Measurements from ENCODE around the gene C2orf68.
"Not testable (repeated sequence)": the region's sequence is repeated elsewhere in the genome, so short reads cannot be mapped to it uniquely, and the experiment has no call there.

Gene C2orf68

DNA sequence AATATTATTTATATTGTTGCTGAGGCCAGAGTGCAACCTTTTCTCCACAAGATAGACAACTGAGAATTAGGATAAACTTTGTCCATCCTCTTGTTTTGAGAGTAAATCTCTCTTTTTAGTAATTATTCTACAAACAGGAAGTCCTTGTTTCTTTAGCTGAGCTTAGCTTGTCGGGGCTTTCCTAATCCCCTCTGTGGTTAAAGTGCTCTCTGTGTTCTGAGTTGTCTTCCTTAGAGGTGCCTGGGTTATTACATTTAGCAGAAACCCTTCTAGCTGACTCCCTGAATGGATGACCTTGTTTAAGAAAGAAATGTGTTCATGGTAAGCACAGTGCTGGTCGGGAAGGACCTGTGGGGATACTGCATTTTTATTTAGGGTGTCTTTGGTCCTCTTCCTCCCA is 16.8 kb upstream of the C2orf68 start:
- DNase-seq, result no peak

DNA sequence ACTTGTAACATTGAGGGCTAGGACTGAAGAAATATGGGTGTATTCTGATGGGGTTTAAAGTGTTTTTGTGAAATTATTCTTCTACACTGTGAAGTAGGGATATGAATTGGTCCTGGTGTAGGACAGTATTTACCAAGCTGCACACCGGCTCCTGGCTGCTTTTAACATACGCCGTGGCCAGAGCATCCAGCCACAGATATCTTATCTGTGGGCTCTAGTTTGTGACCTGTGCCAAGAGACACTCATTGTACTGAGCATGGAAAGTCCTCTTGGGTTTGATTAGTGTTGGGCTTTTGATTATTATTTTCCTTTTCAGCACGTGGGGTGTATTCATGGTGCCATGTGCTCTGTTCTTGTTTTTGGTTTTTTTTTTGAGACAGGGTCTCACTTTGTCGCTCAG is 12.1 kb upstream of the C2orf68 start:
- DNase-seq, result no peak

DNA sequence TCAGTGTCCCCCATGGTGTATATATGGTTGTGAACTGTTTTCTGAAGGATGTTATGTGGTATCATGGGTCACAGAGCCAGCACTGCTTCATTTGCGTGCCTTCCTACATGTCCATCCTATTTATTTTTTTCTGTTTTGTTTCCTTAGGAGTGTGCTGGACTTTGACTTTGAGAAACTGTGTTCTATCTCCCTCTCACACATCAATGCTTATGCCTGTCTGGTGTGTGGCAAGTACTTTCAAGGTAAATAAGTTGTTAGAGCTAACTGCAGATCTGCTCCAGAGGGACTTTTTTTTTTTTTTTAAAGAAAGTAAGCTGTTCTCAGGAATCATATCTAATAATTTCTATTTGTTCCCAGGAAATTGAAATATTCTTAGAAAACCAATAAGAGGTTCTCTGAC is 9.5 kb upstream of the C2orf68 start:
- DNase-seq, result no peak

DNA sequence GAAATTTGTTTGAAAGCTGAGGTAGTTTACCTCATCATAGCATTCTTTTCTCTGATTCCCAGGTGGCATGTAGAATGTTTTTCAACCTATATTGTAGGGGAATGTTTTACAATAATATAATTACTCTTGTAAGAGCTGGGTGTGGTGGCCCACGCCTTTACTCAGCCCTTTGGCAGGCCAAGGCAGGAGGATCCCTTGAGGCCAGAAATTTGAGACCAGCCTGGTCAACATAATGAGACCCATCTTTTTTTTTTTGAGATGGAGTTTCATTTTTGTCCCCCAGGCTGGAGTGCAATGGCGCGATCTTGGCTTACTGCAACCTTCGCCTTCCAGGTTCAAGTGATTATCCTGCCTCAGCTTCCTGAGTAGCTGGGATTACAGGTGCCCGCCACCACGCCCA is 7.8 kb upstream of the C2orf68 start:
- no peak for DNase-seq

- DNase-seq, result not testable (repeated sequence)
Observed at GRCh38 chr2:85617723-85618122, 5.9 kb upstream of the C2orf68 start.

DNA sequence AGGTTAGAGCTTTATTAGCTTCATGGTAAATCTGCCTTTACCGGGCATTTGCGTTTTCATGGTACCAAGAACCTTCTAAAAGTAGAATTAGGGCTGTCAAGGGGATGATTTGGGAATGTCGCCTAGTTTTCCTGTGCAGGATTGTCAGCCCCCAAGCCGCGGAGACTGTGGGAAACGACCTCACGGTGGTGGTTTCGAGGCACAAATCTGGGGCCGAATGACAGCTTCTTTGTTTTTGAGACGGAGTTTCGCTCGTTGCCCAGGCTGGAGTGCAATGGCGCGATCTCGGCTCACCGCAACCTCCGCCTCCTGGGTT is 3.5 kb upstream of the C2orf68 start:
- DNase-seq, result no peak

GRCh38 chr2:85614757-85615156 is 2.9 kb upstream of the C2orf68 start:
- DNase-seq, result not testable (repeated sequence)

DNA sequence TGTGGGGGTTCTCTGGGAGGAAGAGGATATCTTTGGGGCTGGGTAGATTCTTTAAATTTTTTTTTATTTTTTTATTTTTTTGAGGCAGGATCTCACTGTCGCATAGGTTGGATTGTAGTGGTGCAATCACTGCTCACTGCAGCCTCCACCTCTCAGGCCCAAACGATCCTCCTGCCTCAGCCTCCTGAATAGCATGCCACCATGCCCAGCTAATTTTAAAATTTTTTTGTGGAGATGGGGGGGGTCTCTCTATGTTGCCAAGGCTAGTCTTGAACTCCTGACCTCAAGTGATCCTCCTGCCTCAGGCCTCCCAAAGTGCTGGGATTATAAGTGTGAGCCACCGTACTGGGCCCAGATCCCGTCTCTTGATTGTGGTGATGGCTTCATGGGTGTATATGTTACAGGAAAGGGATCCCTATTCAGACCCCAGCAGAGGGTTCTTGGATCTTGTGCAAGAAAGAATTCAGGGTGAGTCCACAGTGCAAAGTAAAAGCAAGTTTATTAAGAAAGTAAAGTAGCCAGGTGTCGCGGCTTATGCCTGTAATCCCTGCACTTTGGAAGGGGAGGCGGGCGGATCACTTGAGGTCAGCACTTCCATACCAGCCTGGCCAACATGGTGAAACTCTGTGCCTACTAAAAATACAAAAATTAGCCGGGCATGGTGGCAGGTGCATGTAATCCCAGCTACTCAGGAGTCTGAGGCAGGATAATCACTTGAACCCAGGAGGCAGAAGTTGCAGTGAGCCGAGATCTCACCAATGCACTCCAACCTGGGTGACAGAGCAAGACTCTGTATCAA is 2.0 kb upstream of the C2orf68 start:
- DNase-seq, result no peak

DNA sequence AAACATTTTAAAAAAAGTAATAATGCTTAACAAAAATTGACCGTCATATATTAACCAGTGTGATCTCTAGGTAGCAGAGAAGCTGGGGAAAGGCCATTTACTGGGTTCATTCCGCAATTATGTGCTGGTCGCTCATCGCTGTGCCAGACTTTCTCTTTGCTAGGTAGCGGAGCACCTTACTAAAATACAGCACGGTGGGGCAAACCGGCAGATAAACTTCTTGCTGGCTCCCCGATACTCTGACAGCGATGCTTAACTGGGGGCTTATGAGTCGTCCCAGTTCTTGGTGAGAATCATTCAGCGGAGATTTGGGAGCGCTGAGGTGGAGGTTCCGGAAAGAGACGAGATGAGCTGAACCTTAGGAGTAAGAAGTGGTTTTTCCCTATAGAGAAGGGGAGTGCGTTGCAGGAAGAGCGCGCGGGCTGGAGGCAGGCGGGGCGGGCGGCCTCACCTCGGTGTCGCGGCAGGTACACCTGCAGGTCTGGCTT is 605 bp downstream of the C2orf68 start:
- DNase-seq, result no peak

DNA sequence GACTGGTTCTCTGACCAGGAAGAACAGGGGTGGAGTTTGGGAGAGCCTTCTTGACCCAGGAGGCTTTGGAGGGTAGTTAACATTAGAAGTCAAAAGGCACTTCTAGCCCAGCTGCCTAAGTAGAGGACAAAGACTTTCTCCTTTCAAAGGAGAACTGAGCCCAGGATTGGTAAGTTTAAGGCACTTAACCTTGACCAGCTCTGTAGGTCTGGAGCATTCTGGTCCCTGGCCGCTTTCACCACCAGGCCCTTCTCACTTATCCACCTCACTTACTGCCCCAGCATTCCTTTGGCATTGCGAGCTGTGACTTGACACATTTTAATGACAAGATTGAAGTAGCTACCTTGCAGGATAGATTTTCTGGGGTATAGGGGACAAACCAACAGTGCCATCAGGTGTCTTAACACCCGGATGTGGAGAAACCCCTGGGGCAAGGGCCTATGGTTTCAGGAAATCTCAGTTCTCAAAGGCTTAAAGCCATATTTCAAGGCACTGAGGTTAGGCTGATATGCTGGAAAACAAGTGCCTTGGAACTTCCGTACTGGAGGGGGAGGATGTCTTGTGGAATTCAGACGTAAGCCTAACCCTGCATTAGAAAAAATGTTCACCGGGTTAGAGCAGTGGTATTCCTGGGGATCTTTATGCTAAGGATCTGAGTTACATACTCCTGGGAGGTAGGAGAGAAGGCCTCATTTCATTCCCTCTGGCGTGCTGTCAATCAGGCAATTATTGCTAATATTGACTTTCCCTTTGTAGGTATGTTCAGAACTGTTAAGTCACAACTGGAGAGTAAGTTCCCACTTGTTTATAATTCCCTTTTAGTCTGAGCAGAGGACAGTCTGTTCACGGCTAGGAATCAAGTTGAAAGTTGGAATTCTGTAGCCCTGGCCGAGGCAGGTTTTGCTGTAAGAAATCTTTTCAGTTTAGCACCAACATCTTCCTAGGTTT is 4.3 kb downstream of the C2orf68 start:
- no peak for DNase-seq

GRCh38 chr2:85606116-85606455 is 5.8 kb downstream of the C2orf68 start:
- no peak for DNase-seq

DNA sequence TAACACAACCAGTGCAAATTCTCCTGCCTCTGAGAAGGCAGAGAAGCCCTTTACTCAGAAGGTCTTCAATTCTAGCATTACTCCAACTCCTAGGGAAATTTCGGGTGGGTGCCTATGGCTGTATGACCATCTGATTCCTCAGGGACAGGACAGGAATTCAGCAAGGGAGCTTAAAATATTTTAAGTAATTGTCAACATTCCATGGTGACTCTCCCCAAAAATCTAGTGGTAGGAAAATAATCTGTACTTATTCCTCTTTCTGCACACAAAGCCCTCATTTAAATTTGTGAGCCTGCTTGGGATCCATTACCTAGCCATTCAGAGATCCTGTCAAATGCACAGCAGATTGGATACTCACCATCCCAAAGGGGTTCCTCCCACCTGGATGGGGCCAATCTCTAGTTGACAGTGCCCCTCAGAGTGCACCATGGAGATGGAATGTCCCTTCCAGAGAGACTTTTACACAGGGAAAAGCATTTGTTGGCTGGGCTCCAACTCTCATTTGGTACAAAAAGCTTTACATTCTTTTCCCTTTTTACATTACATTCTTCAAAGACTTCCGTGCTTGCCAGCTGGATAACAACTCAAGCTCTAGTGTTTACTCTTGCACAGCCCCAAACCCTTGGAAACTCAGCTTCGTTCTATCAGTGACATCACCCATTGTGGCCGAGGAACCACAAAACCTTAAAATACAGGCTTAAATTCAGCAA is 6.3 kb downstream of the C2orf68 start:
- no peak for DNase-seq

GRCh38 chr2:85604568-85605339 is 7.1 kb downstream of the C2orf68 start:
- DNase-seq, result no peak

DNA sequence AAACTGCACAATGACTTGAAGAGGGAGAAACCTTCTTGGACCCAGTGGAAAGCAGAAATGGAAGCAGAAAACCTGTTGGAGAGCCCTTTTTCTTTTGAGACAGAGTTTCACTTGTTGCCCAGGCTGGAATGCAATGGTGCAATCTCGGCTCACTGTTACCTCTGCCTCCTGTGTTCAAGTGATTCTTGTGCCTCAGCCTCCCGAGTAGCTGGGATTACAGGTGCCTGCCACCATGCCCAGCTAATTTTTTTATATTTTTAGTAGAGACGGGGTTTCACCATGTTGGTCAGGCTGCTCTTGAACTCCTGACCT is 7.8 kb downstream of the C2orf68 start:
- DNase-seq, result not testable (repeated sequence)

DNA sequence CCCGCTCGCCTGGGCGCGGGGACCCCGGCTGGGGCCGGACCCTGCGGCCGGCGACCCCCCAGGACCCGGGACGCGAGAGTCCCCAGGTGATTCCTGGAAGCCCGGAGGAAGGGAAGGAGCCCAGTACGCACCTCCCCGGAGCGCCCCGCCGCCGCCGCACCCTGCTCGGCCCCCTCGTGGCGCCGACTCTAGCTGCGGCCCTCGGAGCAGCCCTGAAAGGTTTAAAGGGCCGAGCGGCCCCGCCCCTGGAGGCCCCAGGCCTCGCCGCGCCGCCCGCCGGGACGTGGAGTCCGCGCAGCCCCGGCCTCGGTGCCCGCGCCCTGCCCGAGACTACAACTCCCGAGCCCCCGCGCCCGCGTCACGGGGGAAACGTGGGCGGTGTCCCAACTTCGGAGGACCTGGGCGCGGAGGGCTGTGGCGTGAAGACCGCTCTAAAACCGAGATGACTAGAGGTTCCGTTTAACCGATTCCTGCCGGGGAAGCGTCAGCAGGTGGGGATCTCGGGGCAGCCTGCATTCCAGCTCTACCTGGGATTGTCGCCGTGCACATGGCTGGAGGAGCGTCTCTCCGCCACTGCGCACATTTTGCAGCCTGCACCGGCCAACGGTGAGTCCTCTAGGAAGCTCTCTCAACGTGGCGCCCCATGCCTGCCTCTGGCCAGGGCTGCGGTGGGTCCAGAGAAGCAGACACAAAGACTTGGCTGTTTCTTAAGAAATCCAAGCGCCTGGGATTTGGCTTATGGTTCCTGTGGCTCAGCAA is 9.2 kb downstream of the C2orf68 start, which contains the start of gene TMEM150A:
TSS of gene TMEM150A (minus strand) at position 223 of the 759 bp plus-strand sequence. CDS start 750 bp downstream, outside the sequence.
- peak; percentile 56 for DNase-seq

DNA sequence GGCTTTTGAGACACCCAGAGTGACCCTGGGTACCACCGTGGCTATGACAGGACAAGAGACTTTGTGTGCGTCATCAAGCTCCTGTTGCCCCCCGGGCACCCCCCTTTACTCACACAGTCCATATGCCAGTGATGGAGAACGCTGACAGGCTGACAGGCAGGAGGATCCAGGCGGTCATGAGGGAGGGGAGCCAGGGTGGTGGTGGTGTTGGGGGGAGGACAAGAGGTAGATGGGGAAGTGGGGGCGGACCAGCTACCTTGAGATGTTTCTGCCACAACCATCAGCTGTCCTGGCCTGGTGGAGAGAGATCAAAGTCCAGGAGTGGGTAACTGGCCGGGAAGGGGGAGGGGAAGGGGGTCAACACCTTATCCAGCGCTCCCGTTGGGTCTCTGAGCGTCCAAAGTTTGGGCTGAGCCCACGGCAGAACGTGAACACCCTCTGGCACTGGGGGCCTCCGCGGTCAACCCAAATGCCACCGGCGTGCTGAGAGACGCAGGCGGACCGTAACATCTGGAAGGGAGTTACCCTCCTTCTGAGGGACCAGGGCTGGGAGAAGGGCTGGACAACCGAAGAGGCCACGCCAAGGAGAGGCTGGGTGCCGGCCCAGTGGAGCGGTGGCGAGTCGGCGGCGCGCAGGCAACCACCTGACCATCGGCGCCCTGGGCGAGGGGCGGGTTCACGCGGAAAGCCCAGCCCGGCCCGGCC is 9.9 kb downstream of the C2orf68 start:
- no peak for DNase-seq

GRCh38 chr2:85600951-85601770 is 10.7 kb downstream of the C2orf68 start:
- DNase-seq, result no peak

DNA sequence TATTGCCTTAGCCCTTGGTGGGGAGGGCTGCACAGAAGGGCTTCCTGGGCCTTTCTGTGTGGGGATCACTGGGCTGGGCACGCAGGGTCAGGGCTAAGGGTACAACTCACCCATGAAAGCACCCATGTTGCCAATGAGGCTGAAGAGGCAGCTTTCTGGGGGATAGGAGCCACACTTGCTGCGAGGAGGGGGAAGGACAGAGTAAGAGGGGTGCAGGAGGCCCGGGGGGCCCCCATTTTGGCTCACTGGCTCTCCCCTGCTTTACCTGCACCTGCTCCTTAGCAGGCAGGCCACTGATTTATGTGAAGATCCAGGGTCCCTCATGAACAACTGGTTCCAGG is 11.7 kb downstream of the C2orf68 start:
- DNase-seq, result no peak

DNA sequence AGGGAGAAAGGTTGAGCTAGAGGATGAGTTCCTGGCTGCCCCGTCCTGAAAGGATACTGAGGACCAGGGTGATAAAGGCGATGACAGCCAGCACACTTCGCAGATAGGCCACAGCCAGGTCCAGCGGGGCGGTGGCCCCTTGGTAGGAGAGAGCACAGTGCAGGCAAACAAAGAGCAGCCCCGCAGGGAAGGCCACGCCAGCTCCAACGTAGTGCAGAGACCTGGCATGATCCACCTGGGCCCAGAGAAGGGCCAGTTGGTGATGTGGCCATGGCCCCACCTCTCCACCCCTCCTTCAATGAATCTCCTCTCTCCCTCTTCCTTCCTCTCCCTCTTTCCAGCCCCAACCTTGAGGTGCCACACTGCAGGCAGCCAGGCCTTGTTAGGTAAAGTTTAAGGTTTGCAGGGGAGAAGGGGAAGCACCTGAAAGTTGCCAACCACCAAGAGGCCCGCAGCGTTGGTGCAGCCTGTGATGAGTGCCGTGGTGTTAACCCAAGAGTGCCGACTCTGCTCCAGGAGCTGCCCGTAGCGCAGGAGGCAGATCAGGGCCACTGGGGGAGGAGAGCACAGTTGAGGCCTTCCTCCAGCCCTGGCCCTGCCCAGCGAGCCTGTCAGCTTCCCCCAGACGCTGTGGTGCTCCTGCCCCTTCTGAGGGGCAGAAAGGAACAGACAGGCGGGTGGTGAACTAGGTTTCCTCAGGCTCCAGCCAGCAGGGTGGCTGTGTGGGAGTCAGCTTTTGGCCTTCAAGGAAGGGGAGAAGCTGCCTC is 12.2 kb downstream of the C2orf68 start:
- DNase-seq, result no peak

Data from GF-D8 (cell line).